Effector CD4-positive, alpha-beta T cell (primary cell): ENCODE data around the gene SH2D3A.
"Not testable (repeated sequence)": the region's sequence is repeated elsewhere in the genome, so short reads cannot be mapped to it uniquely, and the experiment has no call there.

ENCODE experiments used
- DNase-seq: peaks from one replicate; pipeline ENCODE4 v3.0.0-alpha.2; 2020
- total RNA-seq: gene quantifications from one replicate; lab custom pipeline; 2026; lab: John Stamatoyannopoulos, UW

Gene SH2D3A
- 58.9 reads per million, percentile 72 among the genes with 10 or more reads in this experiment for total RNA-seq

GRCh38 chr19:6767357-6768235 is at the start of gene SH2D3A:
SH2D3A (minus strand) TSS chr19:6767435; CDS start chr19:6763748, 3,687 bp downstream.
- peak; percentile 92 for DNase-seq

GRCh38 chr19:6813659-6814058 is 46.4 kb upstream of the SH2D3A start:
- no peak for DNase-seq

GRCh38 chr19:6812612-6813011 is 45.4 kb upstream of the SH2D3A start:
- no peak for DNase-seq

GRCh38 chr19:6811906-6812305 is 44.7 kb upstream of the SH2D3A start:
- DNase-seq = no peak

GRCh38 chr19:6811378-6811777 is 44.1 kb upstream of the SH2D3A start:
- no peak for DNase-seq

- no peak for DNase-seq
These were observed 42.0 kb upstream of the SH2D3A start for GRCh38 chr19:6809262-6809661.

GRCh38 chr19:6808494-6808893 is 41.3 kb upstream of the SH2D3A start:
- no peak for DNase-seq

GRCh38 chr19:6807291-6807690 is 40.1 kb upstream of the SH2D3A start:
- DNase-seq = no peak

- DNase-seq = no peak
These were observed 39.3 kb upstream of the SH2D3A start for GRCh38 chr19:6806488-6806887.

- DNase-seq = no peak
These were observed 35.8 kb upstream of the SH2D3A start for GRCh38 chr19:6803036-6803404.

- DNase-seq = peak; percentile 64
These were observed 35.3 kb upstream of the SH2D3A start for GRCh38 chr19:6802336-6803035.

GRCh38 chr19:6801485-6802086 is 34.4 kb upstream of the SH2D3A start:
- peak; percentile 72 for DNase-seq

- DNase-seq = no peak
These were observed 33.8 kb upstream of the SH2D3A start for GRCh38 chr19:6800991-6801484.

GRCh38 chr19:6800160-6800790 is 33.0 kb upstream of the SH2D3A start:
- DNase-seq = not testable (repeated sequence)

- DNase-seq = no peak
These were observed 30.4 kb upstream of the SH2D3A start for GRCh38 chr19:6797646-6798045.

- DNase-seq = no peak
These were observed 29.0 kb upstream of the SH2D3A start for GRCh38 chr19:6796278-6796677.

- DNase-seq = no peak
These were observed 27.6 kb upstream of the SH2D3A start for GRCh38 chr19:6794686-6795431.

GRCh38 chr19:6793973-6794372 is 26.7 kb upstream of the SH2D3A start:
- no peak for DNase-seq

GRCh38 chr19:6793411-6793810 is 26.2 kb upstream of the SH2D3A start:
- DNase-seq = no peak

- no peak for DNase-seq
These were observed 24.0 kb upstream of the SH2D3A start for GRCh38 chr19:6791237-6791636.

GRCh38 chr19:6790194-6791128 is 23.2 kb upstream of the SH2D3A start:
- DNase-seq = no peak
